SU-DHL-6 (cell line): ENCODE measurements around the gene CHIC1.
"Not testable (repeated sequence)": the region's sequence is repeated elsewhere in the genome, so short reads cannot be mapped to it uniquely, and the experiment has no call there.

ENCODE experiments used
- CTCF ChIP-seq: fragments of 200-600 bp; sonication (generic); IDR thresholded peaks from one replicate; pipeline ENCODE4 v1.5.1; 2017; ENCODE audit warnings: antibody characterized with exemption, mild to moderate bottlenecking, low read length, moderate library complexity; ENCODE audit not compliant: insufficient read depth, poor library complexity, severe bottlenecking
- EZH2phosphoT487 ChIP-seq: fragments of 200-600 bp; sonication (generic), shearing (Covaris generic); conservative IDR thresholded peaks from 2 replicates; pipeline ENCODE4 v1.6.1; 2018; ENCODE audit warnings: mild to moderate bottlenecking, antibody characterized with exemption, low read length, moderate library complexity, mixed read lengths

GRCh38 chrX:73522823-73523222 is 40.2 kb upstream of the CHIC1 start:
- not testable (repeated sequence) for TF ChIP-seq CTCF, EZH2phosphoT487
